A549 (cell line): ENCODE results near the gene MID2.

Source experiments
- CTCF ChIP-seq: fragments of >200 bp; sonication (Bioruptor Twin); formaldehyde crosslinking; IDR thresholded peaks from 3 replicates; pipeline ENCODE4 v1.5.1; 2016
- MAZ ChIP-seq: fragments of 150-350 bp; IDR thresholded peaks from 2 replicates; pipeline ENCODE4 v1.6.1; 2014; ENCODE audit warnings: antibody characterized with exemption, low read depth, low read length, borderline replicate concordance
- POLR2A ChIP-seq: IDR thresholded peaks from 2 replicates; pipeline ENCODE4 v1.6.1; 2012; ENCODE audit warnings: mild to moderate bottlenecking, low read length
- RAD21 ChIP-seq, 2 experiments: fragments of >200 bp in 1 of 2; sonication (Bioruptor Twin) in 1 of 2; formaldehyde crosslinking in 1 of 2; IDR thresholded peaks in 1 of 2; conservative IDR thresholded peaks in 1 of 2; 2 replicates in 1 of 2; 3 replicates in 1 of 2; pipeline ENCODE4 v1.6.1; 2012 to 2018; ENCODE audit warnings: inconsistent platforms in 1 of 2
- TF ChIP-seq, protein P1 (sequence below): fragments of 200-600 bp; sonication (generic); IDR thresholded peaks from 2 replicates; pipeline ENCODE4 v1.6.1; 2016; ENCODE audit warnings: antibody characterized with exemption, mild to moderate bottlenecking, moderate library complexity

DNA sequence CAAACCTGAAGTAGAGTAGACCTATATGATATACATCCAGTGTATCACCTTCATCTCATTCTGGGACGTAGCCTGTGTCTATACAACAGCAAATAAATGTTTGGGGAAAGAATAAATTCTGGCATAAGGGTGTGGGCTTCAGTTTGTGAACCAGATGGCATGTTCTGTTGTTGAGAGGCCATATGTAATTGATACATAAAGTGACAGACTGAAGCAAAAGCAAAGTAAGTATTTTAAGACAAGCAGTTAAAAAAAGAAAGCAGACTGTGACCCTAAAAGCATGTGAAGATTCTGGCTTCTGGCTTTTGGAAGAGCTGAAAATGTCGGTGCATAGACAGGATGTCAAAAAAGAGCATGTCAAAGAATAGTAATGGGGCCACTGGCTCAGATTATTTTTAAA is 22.9 kb downstream of the MID2 start:
- TF ChIP-seq POLR2A (no peak), CTCF (no peak), RAD21 (conservative IDR thresholded peaks at IDR 0.05 in 1 of 2, IDR thresholded peaks at IDR 0.05 in 1 of 2) (no peak), MAZ (no peak)
- TF ChIP-seq, protein P1, sequence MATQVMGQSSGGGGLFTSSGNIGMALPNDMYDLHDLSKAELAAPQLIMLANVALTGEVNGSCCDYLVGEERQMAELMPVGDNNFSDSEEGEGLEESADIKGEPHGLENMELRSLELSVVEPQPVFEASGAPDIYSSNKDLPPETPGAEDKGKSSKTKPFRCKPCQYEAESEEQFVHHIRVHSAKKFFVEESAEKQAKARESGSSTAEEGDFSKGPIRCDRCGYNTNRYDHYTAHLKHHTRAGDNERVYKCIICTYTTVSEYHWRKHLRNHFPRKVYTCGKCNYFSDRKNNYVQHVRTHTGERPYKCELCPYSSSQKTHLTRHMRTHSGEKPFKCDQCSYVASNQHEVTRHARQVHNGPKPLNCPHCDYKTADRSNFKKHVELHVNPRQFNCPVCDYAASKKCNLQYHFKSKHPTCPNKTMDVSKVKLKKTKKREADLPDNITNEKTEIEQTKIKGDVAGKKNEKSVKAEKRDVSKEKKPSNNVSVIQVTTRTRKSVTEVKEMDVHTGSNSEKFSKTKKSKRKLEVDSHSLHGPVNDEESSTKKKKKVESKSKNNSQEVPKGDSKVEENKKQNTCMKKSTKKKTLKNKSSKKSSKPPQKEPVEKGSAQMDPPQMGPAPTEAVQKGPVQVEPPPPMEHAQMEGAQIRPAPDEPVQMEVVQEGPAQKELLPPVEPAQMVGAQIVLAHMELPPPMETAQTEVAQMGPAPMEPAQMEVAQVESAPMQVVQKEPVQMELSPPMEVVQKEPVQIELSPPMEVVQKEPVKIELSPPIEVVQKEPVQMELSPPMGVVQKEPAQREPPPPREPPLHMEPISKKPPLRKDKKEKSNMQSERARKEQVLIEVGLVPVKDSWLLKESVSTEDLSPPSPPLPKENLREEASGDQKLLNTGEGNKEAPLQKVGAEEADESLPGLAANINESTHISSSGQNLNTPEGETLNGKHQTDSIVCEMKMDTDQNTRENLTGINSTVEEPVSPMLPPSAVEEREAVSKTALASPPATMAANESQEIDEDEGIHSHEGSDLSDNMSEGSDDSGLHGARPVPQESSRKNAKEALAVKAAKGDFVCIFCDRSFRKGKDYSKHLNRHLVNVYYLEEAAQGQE: no peak
